B cell (primary cell): ENCODE measurements around the gene PHACTR3.

ENCODE experiments used
- EZH2 ChIP-seq: IDR thresholded peaks from 2 replicates; pipeline ENCODE4 v1.6.1; 2012; ENCODE audit warnings: borderline replicate concordance, low read depth, mild to moderate bottlenecking, moderate library complexity, low read length; ENCODE audit not compliant: insufficient read depth, poor library complexity, severe bottlenecking
- TF ChIP-seq, protein P1 (sequence below): fragments of 200-600 bp; IDR thresholded peaks from one replicate; pipeline ENCODE4 v1.8.0; 2022; ENCODE audit warnings: antibody characterized with exemption, mild to moderate bottlenecking

DNA sequence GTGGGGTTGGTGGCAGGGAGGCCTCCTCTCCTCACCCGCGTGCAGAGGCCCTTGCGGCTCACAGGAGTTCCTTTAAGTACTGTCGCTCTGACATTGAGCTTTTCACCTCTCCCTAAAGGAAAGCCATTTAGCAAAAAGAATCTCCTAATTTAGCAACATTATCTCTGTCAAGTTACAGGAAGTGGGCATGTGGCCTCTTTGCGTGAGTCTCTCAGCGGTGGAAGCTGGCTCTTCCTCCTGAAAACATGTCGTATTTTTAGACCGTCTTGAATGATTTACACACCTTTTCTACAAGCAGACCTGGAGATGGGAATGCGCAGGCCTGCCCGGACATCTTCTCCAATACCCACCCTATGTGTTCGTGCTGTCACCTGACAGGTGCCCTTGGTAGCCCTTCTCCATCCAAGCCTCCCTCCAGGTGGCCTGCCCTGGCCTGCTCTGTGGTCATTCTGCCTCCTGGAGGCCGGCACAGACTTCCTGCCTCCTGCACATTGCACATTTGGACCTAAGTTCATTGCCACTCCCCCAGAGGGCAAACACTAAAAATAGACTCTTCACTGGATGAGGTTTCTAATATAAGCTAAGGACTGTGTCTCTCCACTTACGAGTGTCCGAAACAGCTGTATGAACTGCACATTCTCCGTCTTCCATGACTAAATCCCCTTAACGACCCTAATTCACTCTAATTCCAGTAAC lies 18.5 kb upstream of the PHACTR3 start:
- TF ChIP-seq, protein P1, sequence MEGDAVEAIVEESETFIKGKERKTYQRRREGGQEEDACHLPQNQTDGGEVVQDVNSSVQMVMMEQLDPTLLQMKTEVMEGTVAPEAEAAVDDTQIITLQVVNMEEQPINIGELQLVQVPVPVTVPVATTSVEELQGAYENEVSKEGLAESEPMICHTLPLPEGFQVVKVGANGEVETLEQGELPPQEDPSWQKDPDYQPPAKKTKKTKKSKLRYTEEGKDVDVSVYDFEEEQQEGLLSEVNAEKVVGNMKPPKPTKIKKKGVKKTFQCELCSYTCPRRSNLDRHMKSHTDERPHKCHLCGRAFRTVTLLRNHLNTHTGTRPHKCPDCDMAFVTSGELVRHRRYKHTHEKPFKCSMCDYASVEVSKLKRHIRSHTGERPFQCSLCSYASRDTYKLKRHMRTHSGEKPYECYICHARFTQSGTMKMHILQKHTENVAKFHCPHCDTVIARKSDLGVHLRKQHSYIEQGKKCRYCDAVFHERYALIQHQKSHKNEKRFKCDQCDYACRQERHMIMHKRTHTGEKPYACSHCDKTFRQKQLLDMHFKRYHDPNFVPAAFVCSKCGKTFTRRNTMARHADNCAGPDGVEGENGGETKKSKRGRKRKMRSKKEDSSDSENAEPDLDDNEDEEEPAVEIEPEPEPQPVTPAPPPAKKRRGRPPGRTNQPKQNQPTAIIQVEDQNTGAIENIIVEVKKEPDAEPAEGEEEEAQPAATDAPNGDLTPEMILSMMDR = no peak
- TF ChIP-seq EZH2 = no peak
